Skeletal muscle satellite cell (primary cell): ENCODE results near the gene PBX2.
A peak's percentile ranks its signal among the peaks of the same experiment; 100 is the strongest.

Experiments
- H3K27me3 ChIP-seq: 2 replicates; pipeline ENCODE4 v1.7.0; 2013; ENCODE audit warnings: low read length; ENCODE audit not compliant: control insufficient read depth, insufficient read depth
- H3K36me3 ChIP-seq: 2 replicates; pipeline ENCODE4 v1.7.0; 2013; ENCODE audit warnings: mild to moderate bottlenecking, control low read depth, low read length; ENCODE audit not compliant: insufficient read depth
- H3K4me1 ChIP-seq: 2 replicates; pipeline ENCODE4 v1.7.0; 2013; ENCODE audit warnings: low read length; ENCODE audit not compliant: control insufficient read depth, insufficient read depth
- H3K4me2 ChIP-seq: 2 replicates; pipeline ENCODE4 v1.7.0; 2013; ENCODE audit warnings: mild to moderate bottlenecking, low read length
- H3K4me3 ChIP-seq: 2 replicates; pipeline ENCODE4 v1.7.0; 2013; ENCODE audit warnings: low read length
- H3K9ac ChIP-seq: 2 replicates; pipeline ENCODE4 v1.7.0; 2013; ENCODE audit warnings: mild to moderate bottlenecking, low read depth, low read length, moderate library complexity
- H3K9me3 ChIP-seq: replicated peaks from 2 replicates; pipeline ENCODE4 v1.7.0; 2013; ENCODE audit warnings: mild to moderate bottlenecking, control low read depth, low read length

PBX2 gene

DNA sequence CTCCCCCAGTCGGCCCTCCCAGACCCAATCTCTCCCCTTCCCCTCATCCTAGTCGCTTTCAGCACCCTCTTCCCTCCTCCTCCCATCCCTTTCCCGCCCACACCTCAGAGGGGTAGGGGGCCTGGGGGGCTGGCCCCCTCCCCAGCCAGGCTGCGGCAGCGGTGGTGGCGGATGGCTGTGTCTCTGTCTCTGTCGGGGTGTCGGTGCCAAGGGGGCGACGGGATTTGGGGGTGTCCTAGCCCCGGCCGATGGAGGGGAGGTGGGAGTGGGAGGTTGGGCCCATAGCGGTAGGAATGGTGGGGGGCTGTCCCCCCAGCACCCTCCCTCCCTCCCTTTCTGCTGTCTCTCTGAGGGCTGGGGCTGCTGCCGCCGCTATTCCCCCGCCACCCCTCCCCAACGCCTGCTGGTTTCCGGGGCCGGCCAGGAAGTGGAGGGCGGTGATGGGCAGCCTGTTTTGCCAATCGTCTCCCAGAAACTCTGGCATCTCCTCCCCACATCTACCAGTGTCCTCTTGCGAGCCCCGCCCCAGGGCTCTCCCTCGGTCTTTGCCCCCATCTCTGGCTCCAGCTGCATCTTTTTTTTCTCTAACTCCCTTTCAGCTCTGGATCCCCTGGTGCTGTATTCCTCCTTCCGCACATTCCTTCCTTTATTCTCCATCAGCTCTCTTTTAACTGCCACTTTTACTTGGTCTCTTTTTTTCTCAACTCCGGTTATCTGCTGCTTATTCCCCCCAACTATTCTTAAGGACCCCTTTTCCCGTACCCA lies 14.1 kb downstream of the PBX2 start, which contains the start of gene AGPAT1:
AGPAT1 (minus strand) TSS at position 374 of the 765 bp plus-strand sequence. CDS start 4,588 bp downstream, outside the sequence.
- Histone ChIP-seq H3K36me3 (peaks cover 3% of the 10 kb centered on the region), H3K27me3 (no peaks in the 10 kb centered on the region), H3K4me1 (peaks cover 32% of the 10 kb centered on the region), H3K9ac (peak within 1 kb of the TSS; percentile 97), H3K4me2 (peak within 1 kb of the TSS; percentile 95), H3K9me3 (no peaks in the 10 kb centered on the region), H3K4me3 (peak within 1 kb of the TSS; percentile 94)

DNA sequence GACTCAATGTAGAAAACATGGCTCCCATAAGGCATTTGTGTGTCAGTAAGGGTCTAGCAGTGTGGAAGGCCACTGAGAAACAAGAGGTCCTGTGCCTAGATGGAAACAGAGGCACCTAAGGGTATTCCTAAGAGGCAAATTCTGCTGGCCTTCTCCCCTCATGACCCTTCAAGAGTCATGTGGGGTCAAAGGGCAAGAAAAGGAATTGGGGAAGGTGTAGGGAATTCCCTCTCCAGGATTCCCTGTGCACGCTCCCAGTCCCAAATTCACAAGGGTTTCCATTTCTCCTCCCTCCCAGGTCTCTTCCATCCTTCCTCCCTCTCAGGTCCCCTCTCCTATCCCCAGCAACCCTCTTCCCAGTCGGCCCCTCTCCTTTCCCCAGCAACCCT lies 14.7 kb downstream of the PBX2 start:
- H3K36me3 ChIP-seq: peaks cover 9% of the 10 kb centered on the region
- no peaks in the 10 kb centered on the region for H3K27me3 ChIP-seq
- H3K4me2 ChIP-seq: peak overlapping the region; percentile 95
- peaks cover 32% of the 10 kb centered on the region for H3K4me1 ChIP-seq
- H3K4me3 ChIP-seq: peak overlapping the region; percentile 94
- no peaks in the 10 kb centered on the region for H3K9me3 ChIP-seq
- H3K9ac ChIP-seq: peak overlapping the region; percentile 97

GRCh38 chr6:32174416-32174815 lies 15.6 kb downstream of the PBX2 start:
- Histone ChIP-seq H3K4me1 (peaks cover 30% of the 10 kb centered on the region), H3K4me3 (peak overlapping the region; percentile 94), H3K9me3 (no peaks in the 10 kb centered on the region), H3K36me3 (peaks cover 18% of the 10 kb centered on the region), H3K27me3 (no peaks in the 10 kb centered on the region), H3K9ac (no peak overlapping the region), H3K4me2 (peak overlapping the region; percentile 95)

- Histone ChIP-seq H3K4me1 (peaks cover 35% of the 10 kb centered on the region), H3K36me3 (peaks cover 20% of the 10 kb centered on the region), H3K9me3 (no peaks in the 10 kb centered on the region), H3K27me3 (no peaks in the 10 kb centered on the region), H3K4me2 (no peak overlapping the region), H3K9ac (no peak overlapping the region), H3K4me3 (no peak overlapping the region)
These were observed 16.8 kb downstream of the PBX2 start for GRCh38 chr6:32173051-32173727.

DNA sequence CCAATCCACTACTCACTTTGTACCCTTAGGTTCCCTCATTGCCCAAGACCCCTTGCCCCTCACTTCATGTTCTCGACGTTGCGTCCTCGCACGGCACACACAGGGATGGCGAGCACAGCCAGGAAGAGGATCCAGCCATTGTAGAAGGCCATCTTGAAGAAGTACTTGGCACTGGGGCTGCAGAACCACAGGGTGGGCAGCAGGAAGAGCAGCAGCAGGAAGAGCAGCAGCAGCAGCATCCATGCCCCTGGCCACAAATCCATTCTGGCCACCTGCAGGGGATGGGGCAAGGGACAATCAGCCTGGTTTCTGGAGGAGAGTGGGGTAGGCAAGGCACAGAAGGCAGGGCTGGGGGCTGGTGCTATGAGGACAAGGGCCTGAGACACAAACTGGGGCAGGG lies 18.8 kb downstream of the PBX2 start:
- H3K4me3 ChIP-seq: no peak overlapping the region
- no peak overlapping the region for H3K9ac ChIP-seq
- H3K4me1 ChIP-seq: peaks cover 23% of the 10 kb centered on the region
- no peaks in the 10 kb centered on the region for H3K27me3 ChIP-seq
- no peak overlapping the region for H3K4me2 ChIP-seq
- no peaks in the 10 kb centered on the region for H3K9me3 ChIP-seq
- H3K36me3 ChIP-seq: peaks cover 28% of the 10 kb centered on the region

DNA sequence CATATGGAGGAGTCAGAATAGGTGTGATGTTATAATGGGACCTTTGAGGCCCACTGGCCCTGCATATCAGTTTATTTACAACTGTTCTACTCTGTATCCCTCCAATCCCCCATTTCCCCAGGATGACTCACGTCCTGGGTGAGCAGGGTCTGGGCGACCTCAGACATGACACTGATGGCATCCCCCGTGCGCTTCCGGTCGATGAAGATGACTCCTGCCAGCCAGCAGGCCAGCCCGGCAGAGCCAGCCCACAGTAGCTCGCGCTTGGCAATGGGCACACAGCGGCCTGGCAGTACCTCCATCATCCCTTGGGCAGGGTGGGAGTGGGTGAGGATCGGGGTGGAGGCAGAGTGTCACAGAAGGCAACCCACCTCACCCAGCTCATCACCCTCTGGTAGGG lies 19.7 kb downstream of the PBX2 start:
- H3K4me2 ChIP-seq: no peak overlapping the region
- H3K27me3 ChIP-seq: no peaks in the 10 kb centered on the region
- no peak overlapping the region for H3K9ac ChIP-seq
- H3K36me3 ChIP-seq: peaks cover 29% of the 10 kb centered on the region
- H3K9me3 ChIP-seq: no peaks in the 10 kb centered on the region
- no peak overlapping the region for H3K4me3 ChIP-seq
- H3K4me1 ChIP-seq: peaks cover 22% of the 10 kb centered on the region

- Histone ChIP-seq H3K9me3 (no peaks in the 10 kb centered on the region), H3K9ac (no peak overlapping the region), H3K4me3 (no peak overlapping the region), H3K27me3 (no peaks in the 10 kb centered on the region), H3K4me2 (no peak overlapping the region), H3K36me3 (peaks cover 29% of the 10 kb centered on the region), H3K4me1 (peaks cover 11% of the 10 kb centered on the region)
These were observed 21.0 kb downstream of the PBX2 start for GRCh38 chr6:32168807-32169591.

GRCh38 chr6:32168350-32168749 lies 21.7 kb downstream of the PBX2 start:
- H3K9me3 ChIP-seq: no peaks in the 10 kb centered on the region
- H3K9ac ChIP-seq: no peak overlapping the region
- H3K4me2 ChIP-seq: no peak overlapping the region
- H3K27me3 ChIP-seq: no peaks in the 10 kb centered on the region
- H3K4me3 ChIP-seq: no peak overlapping the region
- peaks cover 11% of the 10 kb centered on the region for H3K4me1 ChIP-seq
- H3K36me3 ChIP-seq: peaks cover 29% of the 10 kb centered on the region

GRCh38 chr6:32167761-32168262 lies 22.2 kb downstream of the PBX2 start:
- Histone ChIP-seq H3K9me3 (no peaks in the 10 kb centered on the region), H3K9ac (no peak overlapping the region), H3K4me2 (no peak overlapping the region), H3K36me3 (peaks cover 29% of the 10 kb centered on the region), H3K4me3 (no peak overlapping the region), H3K27me3 (no peaks in the 10 kb centered on the region), H3K4me1 (peaks cover 11% of the 10 kb centered on the region)

DNA sequence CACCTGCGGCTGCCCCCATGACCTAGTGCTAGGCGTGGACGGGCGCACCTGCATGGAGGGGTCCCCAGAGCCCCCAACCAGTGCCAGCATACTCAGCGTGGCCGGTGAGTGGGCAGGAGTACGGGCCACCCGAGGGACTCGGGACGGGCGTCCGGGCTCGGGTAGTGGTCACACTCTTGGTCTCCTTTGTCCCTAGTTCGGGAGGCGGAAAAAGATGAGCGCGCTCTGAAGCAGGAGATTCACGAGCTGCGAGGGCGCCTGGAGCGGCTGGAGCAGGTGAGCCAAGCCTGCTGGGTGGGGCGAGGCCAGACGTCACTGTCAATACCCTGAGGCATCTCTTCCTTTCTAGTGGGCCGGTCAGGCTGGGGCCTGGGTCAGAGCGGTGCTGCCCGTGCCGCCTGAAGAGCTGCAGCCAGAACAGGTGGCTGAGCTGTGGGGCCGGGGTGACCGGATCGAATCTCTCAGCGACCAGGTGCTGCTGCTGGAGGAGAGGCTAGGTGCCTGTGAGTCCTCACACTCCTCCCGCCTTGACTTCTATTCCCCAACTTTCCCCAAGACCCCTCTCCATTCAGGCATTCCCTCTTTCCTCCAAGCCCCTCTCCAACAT lies 22.7 kb downstream of the PBX2 start:
- H3K36me3 ChIP-seq: peaks cover 29% of the 10 kb centered on the region

More for the DNA sequence above, 22.7 kb downstream of the PBX2 start:
- Histone ChIP-seq H3K4me1 (peaks cover 11% of the 10 kb centered on the region), H3K4me2 (no peak overlapping the region), H3K9me3 (no peaks in the 10 kb centered on the region), H3K4me3 (no peak overlapping the region), H3K27me3 (no peaks in the 10 kb centered on the region), H3K9ac (no peak overlapping the region)
